ENCODE results near the gene SPATA3.

DNA sequence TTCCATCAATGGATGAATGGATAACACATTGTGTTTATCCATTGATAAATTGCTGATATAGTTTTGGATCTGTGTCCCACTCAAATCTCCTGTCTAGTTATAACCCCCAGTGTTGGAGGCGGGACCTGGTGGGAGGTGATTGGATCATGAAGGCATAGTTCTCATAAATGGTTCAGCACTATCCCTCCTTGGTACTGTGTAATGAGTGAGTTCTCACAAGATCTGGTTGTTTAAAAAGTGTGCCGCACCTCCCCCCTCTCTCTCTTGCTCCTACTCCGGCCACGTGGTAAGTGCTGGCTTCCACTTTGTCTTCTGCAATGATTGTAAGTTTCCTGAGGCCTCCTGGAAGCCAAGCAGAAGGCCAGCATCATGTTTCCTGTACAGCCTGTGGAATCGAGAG lies 23.9 kb upstream of the SPATA3 start:
- TF ChIP-seq GATA2 (IDR thresholded peaks at IDR 0.05; ENCODE audit: low read depth, low read length) (no peak), GATA3 (IDR thresholded peaks at IDR 0.05; ENCODE audit: low read depth, low read length) (no peak)

All from SH-SY5Y (cell line).